ENCODE measurements around the gene KLK4.

Gene KLK4

GRCh38 chr19:50912727-50913716, 1.8 kb upstream of the KLK4 start:
- Histone ChIP-seq H3K4me3 (ENCODE audit: low read depth, low read length) (no peak overlapping the region), H3K4me1 (ENCODE audit: control insufficient read depth, insufficient read depth, low read length, unreplicated experiment) (no peaks in the 10 kb centered on the region), H2AFZ (ENCODE audit: low read length, unreplicated experiment) (no peak overlapping the region), H3K79me2 (ENCODE audit: control insufficient read depth, insufficient read depth, low read length, unreplicated experiment) (no peaks in the 10 kb centered on the region), H3K27me3 (ENCODE audit: insufficient read depth, low read length) (peaks cover 78% of the 10 kb centered on the region), H3K36me3 (ENCODE audit: insufficient read depth, low read length) (no peaks in the 10 kb centered on the region), H3K27ac (ENCODE audit: low read depth, low read length) (no peak overlapping the region)

DNA sequence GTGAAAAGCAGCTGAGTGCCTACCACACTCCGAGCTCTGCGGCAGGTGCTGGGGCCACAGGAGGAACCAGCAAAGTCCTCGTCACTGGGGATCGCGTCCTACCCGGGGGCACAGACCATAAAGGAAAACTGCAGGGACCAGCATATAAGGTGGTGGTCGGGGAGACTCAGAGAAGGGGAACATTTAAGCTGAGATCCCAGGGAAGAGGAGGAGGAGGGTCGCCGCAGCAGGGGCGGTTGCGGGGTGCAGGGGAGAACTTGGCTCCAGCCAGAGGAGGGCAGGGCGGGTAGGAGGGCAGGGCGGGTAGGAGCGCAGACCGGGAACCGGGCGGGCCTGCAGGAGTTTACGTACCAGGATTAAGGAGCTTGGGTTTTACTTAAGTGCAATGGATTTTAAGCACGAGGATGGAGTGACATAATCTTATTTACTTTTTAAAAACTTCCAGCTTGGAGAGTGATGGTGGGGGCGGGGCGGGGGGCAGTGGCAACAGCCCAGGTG, 956 bp upstream of the KLK4 start:
- no peaks in the 10 kb centered on the region for H3K4me1 ChIP-seq (ENCODE audit: control insufficient read depth, insufficient read depth, low read length, unreplicated experiment)
- no peak overlapping the region for H2AFZ ChIP-seq (ENCODE audit: low read length, unreplicated experiment)
- H3K79me2 ChIP-seq (ENCODE audit: control insufficient read depth, insufficient read depth, low read length, unreplicated experiment): no peaks in the 10 kb centered on the region
- H3K27ac ChIP-seq (ENCODE audit: low read depth, low read length): no peak overlapping the region
- H3K36me3 ChIP-seq (ENCODE audit: insufficient read depth, low read length): no peaks in the 10 kb centered on the region
- H3K4me3 ChIP-seq (ENCODE audit: low read depth, low read length): no peak overlapping the region
- H3K27me3 ChIP-seq (ENCODE audit: insufficient read depth, low read length): peaks cover 86% of the 10 kb centered on the region

- Histone ChIP-seq H3K36me3 (ENCODE audit: insufficient read depth, low read length) (no peaks in the 10 kb centered on the region), H3K27me3 (ENCODE audit: insufficient read depth, low read length) (peaks cover 83% of the 10 kb centered on the region), H3K4me3 (ENCODE audit: low read depth, low read length) (no peak overlapping the region), H2AFZ (ENCODE audit: low read length, unreplicated experiment) (no peak overlapping the region), H3K79me2 (ENCODE audit: control insufficient read depth, insufficient read depth, low read length, unreplicated experiment) (no peaks in the 10 kb centered on the region), H3K4me1 (ENCODE audit: control insufficient read depth, insufficient read depth, low read length, unreplicated experiment) (no peaks in the 10 kb centered on the region), H3K27ac (ENCODE audit: low read depth, low read length) (no peak overlapping the region)
Measured at GRCh38 chr19:50910722-50911121, 473 bp downstream of the KLK4 start.

DNA sequence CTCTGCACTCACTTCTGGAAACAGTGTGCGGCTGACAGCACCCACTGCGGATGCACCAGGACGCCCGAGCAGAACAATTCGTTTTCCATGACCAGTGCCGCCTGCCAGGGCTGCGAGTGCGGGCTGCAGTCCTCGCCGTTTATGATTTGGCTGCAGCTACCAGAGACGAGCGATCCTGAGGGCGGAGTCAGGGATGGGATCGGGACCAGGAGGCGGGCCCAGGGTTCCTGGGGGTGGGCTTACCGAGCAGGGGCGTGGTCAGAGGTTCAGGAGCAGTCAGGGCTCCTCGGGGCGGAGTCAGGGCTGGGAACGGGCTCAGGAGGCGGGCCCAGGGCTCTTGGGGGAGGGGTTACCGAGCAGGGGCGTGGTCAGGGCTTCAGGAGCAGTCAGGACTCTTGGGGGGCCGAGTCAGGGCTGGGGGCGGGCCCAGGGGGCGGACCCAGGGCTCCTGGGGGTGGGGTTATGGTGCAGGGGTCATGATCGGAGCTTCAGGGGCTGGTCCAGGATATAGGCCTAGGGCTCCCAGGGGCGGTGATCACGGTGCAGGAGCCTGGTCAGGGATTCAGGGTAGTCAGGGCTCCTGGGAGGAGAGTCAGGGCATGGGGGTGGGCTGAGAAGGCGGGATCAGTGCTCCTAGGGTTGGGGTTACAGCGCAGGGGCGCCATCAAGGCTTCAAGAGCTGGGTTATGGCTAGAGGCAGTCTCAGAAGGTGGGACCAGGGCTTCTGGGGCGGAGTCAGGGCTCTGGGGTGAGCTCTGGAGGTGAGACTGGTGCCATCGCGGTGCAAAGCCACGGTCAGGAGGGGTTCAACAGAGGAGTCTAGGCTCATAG, 1.7 kb downstream of the KLK4 start:
- peaks cover 79% of the 10 kb centered on the region for H3K27me3 ChIP-seq (ENCODE audit: insufficient read depth, low read length)
- no peak overlapping the region for H2AFZ ChIP-seq (ENCODE audit: low read length, unreplicated experiment)
- no peak overlapping the region for H3K4me3 ChIP-seq (ENCODE audit: low read depth, low read length)
- H3K27ac ChIP-seq (ENCODE audit: low read depth, low read length): no peak overlapping the region
- no peaks in the 10 kb centered on the region for H3K4me1 ChIP-seq (ENCODE audit: control insufficient read depth, insufficient read depth, low read length, unreplicated experiment)
- no peaks in the 10 kb centered on the region for H3K79me2 ChIP-seq (ENCODE audit: control insufficient read depth, insufficient read depth, low read length, unreplicated experiment)
- H3K36me3 ChIP-seq (ENCODE audit: insufficient read depth, low read length): no peaks in the 10 kb centered on the region

DNA sequence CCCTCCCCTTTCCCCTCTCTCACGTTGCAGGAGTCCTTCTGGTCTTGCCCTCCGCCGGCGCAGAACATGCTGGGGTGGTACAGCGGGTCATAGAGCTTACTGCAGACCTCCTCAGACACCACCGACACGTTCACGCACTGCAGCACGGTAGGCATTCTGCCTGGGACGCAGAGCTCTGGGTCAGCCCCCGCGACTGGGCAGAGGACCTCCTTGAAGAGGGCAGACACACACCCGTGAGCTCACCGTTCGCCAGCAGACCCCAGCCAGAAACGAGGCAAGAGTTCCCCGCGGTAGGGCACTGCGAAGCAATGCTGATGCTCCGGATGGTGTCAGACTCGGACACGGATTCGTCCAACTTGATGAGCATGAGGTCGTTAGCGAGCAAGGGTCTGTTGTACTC, 2.9 kb downstream of the KLK4 start:
- Histone ChIP-seq H3K79me2 (ENCODE audit: control insufficient read depth, insufficient read depth, low read length, unreplicated experiment) (no peaks in the 10 kb centered on the region), H3K27me3 (ENCODE audit: insufficient read depth, low read length) (peaks cover 77% of the 10 kb centered on the region), H3K36me3 (ENCODE audit: insufficient read depth, low read length) (no peaks in the 10 kb centered on the region), H2AFZ (ENCODE audit: low read length, unreplicated experiment) (no peak overlapping the region), H3K27ac (ENCODE audit: low read depth, low read length) (no peak overlapping the region), H3K4me3 (ENCODE audit: low read depth, low read length) (no peak overlapping the region), H3K4me1 (ENCODE audit: control insufficient read depth, insufficient read depth, low read length, unreplicated experiment) (no peaks in the 10 kb centered on the region)

DNA sequence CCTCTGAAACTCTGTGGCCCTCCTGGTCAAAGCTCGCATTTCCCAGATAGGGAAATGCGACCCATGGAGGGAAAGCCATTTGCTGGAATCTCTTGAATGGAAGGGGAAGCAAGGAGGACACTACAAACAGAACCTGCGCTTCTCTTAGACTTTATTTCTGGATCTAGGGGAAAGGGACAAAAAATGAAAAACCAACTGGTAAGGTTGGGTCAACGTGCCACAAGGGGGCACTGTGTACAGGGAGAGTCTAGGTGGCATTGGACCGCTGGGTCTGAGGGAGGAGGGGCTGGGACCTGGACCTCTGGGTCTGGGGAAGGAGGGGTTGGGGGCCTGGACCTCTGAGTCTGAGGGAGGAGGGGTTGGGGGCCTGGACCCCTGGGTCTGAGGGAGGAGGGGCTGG, 5.0 kb downstream of the KLK4 start:
- H3K27ac ChIP-seq (ENCODE audit: low read depth, low read length): no peak overlapping the region

DNA sequence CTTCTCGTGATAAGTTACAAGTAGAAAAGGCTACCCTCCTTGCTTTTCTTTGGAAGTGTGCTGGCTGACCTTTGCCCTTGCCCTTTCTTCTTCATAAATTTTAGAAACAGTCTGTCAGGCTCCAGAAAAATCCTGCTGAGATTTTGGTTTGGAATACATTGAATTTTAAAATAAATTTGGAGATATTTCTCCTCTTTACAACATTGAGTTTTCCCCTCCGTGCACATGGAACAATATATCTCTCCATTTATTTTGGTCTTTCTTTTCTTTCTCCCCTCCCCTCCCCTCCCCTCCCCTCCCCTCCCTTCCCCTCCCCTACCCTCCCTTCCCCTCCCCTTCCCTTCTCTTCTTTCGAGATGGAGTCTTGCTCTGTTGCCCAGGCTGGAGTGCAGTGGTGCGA, 8.6 kb downstream of the KLK4 start:
- Histone ChIP-seq H3K27me3 (ENCODE audit: insufficient read depth, low read length) (peaks cover 42% of the 10 kb centered on the region), H3K4me3 (ENCODE audit: low read depth, low read length) (no peak overlapping the region), H2AFZ (ENCODE audit: low read length, unreplicated experiment) (no peak overlapping the region)

More for the DNA sequence above, 5.0 kb downstream of the KLK4 start:
- Histone ChIP-seq H3K4me3 (ENCODE audit: low read depth, low read length) (no peak overlapping the region), H3K27me3 (ENCODE audit: insufficient read depth, low read length) (peaks cover 60% of the 10 kb centered on the region), H3K4me1 (ENCODE audit: control insufficient read depth, insufficient read depth, low read length, unreplicated experiment) (no peaks in the 10 kb centered on the region), H2AFZ (ENCODE audit: low read length, unreplicated experiment) (no peak overlapping the region), H3K36me3 (ENCODE audit: insufficient read depth, low read length) (no peaks in the 10 kb centered on the region), H3K79me2 (ENCODE audit: control insufficient read depth, insufficient read depth, low read length, unreplicated experiment) (no peaks in the 10 kb centered on the region)

DNA sequence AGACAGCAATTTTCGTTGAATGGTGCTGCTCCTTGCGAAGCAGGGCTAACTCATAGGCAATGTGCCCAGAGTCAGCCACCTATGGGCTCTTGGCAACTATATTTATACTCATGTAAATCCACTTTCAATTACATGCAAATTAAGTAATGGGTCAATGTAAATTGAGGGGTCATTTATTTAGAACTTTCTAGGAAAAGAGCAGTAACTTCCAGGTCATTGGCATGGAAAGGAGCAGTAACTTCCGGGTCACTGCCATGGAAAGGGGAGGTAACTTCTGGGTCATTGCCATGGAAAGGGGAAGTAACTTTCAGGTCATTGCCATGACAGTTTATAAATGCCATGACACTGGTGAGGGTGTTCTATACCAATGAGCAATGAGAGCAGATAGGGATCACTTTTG, 11.6 kb downstream of the KLK4 start:
- Histone ChIP-seq H3K4me3 (ENCODE audit: low read depth, low read length) (no peak overlapping the region), H3K27me3 (ENCODE audit: insufficient read depth, low read length) (peaks cover 27% of the 10 kb centered on the region), H3K4me1 (ENCODE audit: control insufficient read depth, insufficient read depth, low read length, unreplicated experiment) (no peaks in the 10 kb centered on the region), H3K27ac (ENCODE audit: low read depth, low read length) (no peak overlapping the region), H2AFZ (ENCODE audit: low read length, unreplicated experiment) (no peak overlapping the region), H3K36me3 (ENCODE audit: insufficient read depth, low read length) (no peaks in the 10 kb centered on the region), H3K79me2 (ENCODE audit: control insufficient read depth, insufficient read depth, low read length, unreplicated experiment) (no peaks in the 10 kb centered on the region)

More for the DNA sequence above, 8.6 kb downstream of the KLK4 start:
- no peaks in the 10 kb centered on the region for H3K79me2 ChIP-seq (ENCODE audit: control insufficient read depth, insufficient read depth, low read length, unreplicated experiment)
- H3K27ac ChIP-seq (ENCODE audit: low read depth, low read length): no peak overlapping the region
- no peaks in the 10 kb centered on the region for H3K4me1 ChIP-seq (ENCODE audit: control insufficient read depth, insufficient read depth, low read length, unreplicated experiment)
- H3K36me3 ChIP-seq (ENCODE audit: insufficient read depth, low read length): no peaks in the 10 kb centered on the region

- H3K36me3 ChIP-seq (ENCODE audit: insufficient read depth, low read length): no peaks in the 10 kb centered on the region
- H3K27me3 ChIP-seq (ENCODE audit: insufficient read depth, low read length): peaks cover 27% of the 10 kb centered on the region
- H3K4me3 ChIP-seq (ENCODE audit: low read depth, low read length): no peak overlapping the region
- no peak overlapping the region for H3K27ac ChIP-seq (ENCODE audit: low read depth, low read length)
- no peaks in the 10 kb centered on the region for H3K4me1 ChIP-seq (ENCODE audit: control insufficient read depth, insufficient read depth, low read length, unreplicated experiment)
- no peak overlapping the region for H2AFZ ChIP-seq (ENCODE audit: low read length, unreplicated experiment)
- H3K79me2 ChIP-seq (ENCODE audit: control insufficient read depth, insufficient read depth, low read length, unreplicated experiment): no peaks in the 10 kb centered on the region
Measured at GRCh38 chr19:50898018-50898417, 13.2 kb downstream of the KLK4 start.

DNA sequence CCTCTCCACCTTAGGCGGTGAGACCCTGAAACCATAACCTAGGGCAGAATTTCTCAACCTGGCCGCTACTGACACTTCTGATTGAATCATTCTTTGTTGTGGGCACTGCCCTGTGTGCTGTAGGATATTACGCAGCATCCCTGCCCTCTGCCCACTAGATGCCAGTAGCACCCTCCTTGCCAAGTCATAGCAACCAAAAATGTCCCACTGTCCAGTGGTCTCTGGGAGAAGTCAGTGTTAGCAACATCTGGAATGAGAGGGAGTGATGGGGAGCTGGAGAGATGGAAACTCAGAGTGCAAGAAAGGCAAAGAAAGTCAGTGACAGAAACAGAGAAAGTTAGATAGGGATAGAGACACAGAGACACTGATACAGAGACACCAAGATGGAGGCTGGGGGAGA, 13.6 kb downstream of the KLK4 start:
- H3K27me3 ChIP-seq (ENCODE audit: insufficient read depth, low read length): peaks cover 27% of the 10 kb centered on the region
- H3K27ac ChIP-seq (ENCODE audit: low read depth, low read length): no peak overlapping the region
- no peaks in the 10 kb centered on the region for H3K36me3 ChIP-seq (ENCODE audit: insufficient read depth, low read length)
- H3K79me2 ChIP-seq (ENCODE audit: control insufficient read depth, insufficient read depth, low read length, unreplicated experiment): no peaks in the 10 kb centered on the region
- no peak overlapping the region for H2AFZ ChIP-seq (ENCODE audit: low read length, unreplicated experiment)
- H3K4me1 ChIP-seq (ENCODE audit: control insufficient read depth, insufficient read depth, low read length, unreplicated experiment): no peaks in the 10 kb centered on the region
- H3K4me3 ChIP-seq (ENCODE audit: low read depth, low read length): no peak overlapping the region
